Right lobe of liver (tissue), 4 donors: ENCODE data around the gene MDM2.

Source experiments
- POLR2A ChIP-seq: fragments of 450-650 bp; IDR thresholded peaks from one replicate; pipeline ENCODE4 v1.6.1; 2017; ENCODE audit warnings: antibody characterized with exemption, mild to moderate bottlenecking
- TF ChIP-seq, protein P1 (sequence below), 4 donors: fragments of 200-600 bp in 3 of 4; fragments of 450-650 bp in 1 of 4; IDR thresholded peaks; one replicate each; pipeline versions ENCODE4 v1.5.1 to v1.8.0; 2016 to 2022; ENCODE audit warnings: antibody characterized with exemption in 4 of 4, mild to moderate bottlenecking in 2 of 4
- donor health status: DM: no; HTN: no; CAD: no.
- donor health status: DM: no; HTN: no; CAD: no.
- donor health status: DM: no; HTN: yes; CAD: no.

DNA sequence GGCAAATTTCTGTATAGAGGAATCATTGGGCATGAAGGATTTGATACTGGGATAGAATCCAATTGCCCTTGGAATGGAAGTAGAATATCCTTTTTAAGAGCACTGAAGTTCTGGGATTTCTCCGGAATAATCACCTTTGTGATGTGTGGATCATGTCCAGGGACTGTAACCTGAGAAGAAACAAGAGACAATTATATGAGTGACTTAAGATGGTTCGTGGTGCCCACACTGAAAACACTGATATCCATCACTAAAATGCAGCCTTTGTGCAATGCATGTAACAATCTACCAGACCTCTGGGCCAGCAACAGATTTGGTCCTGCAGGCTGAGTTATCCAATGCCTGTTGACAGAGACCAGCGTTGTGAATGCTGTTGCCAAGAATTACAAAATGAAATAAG lies 48.5 kb downstream of the MDM2 start:
- TF ChIP-seq, protein P1, sequence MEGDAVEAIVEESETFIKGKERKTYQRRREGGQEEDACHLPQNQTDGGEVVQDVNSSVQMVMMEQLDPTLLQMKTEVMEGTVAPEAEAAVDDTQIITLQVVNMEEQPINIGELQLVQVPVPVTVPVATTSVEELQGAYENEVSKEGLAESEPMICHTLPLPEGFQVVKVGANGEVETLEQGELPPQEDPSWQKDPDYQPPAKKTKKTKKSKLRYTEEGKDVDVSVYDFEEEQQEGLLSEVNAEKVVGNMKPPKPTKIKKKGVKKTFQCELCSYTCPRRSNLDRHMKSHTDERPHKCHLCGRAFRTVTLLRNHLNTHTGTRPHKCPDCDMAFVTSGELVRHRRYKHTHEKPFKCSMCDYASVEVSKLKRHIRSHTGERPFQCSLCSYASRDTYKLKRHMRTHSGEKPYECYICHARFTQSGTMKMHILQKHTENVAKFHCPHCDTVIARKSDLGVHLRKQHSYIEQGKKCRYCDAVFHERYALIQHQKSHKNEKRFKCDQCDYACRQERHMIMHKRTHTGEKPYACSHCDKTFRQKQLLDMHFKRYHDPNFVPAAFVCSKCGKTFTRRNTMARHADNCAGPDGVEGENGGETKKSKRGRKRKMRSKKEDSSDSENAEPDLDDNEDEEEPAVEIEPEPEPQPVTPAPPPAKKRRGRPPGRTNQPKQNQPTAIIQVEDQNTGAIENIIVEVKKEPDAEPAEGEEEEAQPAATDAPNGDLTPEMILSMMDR (IDR thresholded peaks at IDR 0.05), result no peak
- TF ChIP-seq POLR2A, result no peak
